SU-DHL-6 (cell line): ENCODE results near the gene EWSR1.

ENCODE experiments used
- H2AFZ ChIP-seq: fragments of 200-600 bp; sonication (generic); 2 replicates; pipeline ENCODE4 v1.6.1; 2014; ENCODE audit warnings: low read depth, mild to moderate bottlenecking, moderate library complexity, mixed read lengths, antibody characterized with exemption, low read length; ENCODE audit not compliant: severe bottlenecking
- H3F3A ChIP-seq: fragments of 200-600 bp; shearing (Covaris generic); 2 replicates; pipeline ENCODE4 v1.6.0; 2016; ENCODE audit warnings: antibody characterized with exemption, mild to moderate bottlenecking; ENCODE audit not compliant: insufficient read depth
- H3K27ac ChIP-seq: fragments of 200-600 bp; sonication (generic); 2 replicates; pipeline ENCODE4 v1.5.1; 2016; ENCODE audit warnings: low read depth, mild to moderate bottlenecking, low read length, moderate library complexity, mixed read lengths
- H3K27me3 ChIP-seq: fragments of 200-600 bp; sonication (generic), shearing (Covaris generic); 2 replicates; pipeline ENCODE4 v1.6.0; 2014; ENCODE audit warnings: mild to moderate bottlenecking, low read length
- H3K36me3 ChIP-seq: fragments of 200-600 bp; sonication (generic); 2 replicates; pipeline ENCODE4 v1.6.1; 2014; ENCODE audit warnings: mild to moderate bottlenecking, low read length, mixed read lengths
- H3K4me2 ChIP-seq: fragments of 300-600, 200-600 bp; shearing (Covaris generic), sonication (generic); 2 replicates; pipeline ENCODE4 v1.6.0; 2014; ENCODE audit warnings: low read length, low read depth, mild to moderate bottlenecking; ENCODE audit not compliant: poor library complexity, severe bottlenecking
- H3K4me3 ChIP-seq: fragments of 200-600 bp; sonication (generic); 2 replicates; pipeline ENCODE4 v1.5.1; 2014; ENCODE audit warnings: antibody characterized with exemption, low read length, mild to moderate bottlenecking, mixed read lengths; ENCODE audit not compliant: insufficient read depth, poor library complexity, severe bottlenecking
- H3K79me2 ChIP-seq: fragments of 200-600 bp; sonication (generic); 2 replicates; pipeline ENCODE4 v1.6.1; 2014; ENCODE audit warnings: mild to moderate bottlenecking, low read length, moderate library complexity; ENCODE audit not compliant: insufficient read depth
- H3K9ac ChIP-seq: fragments of 200-600 bp; sonication (generic); 2 replicates; pipeline ENCODE4 v1.7.0; 2014; ENCODE audit warnings: mild to moderate bottlenecking, low read length
- H3K9me2 ChIP-seq: fragments of 200-600 bp; sonication (generic); replicated peaks from 2 replicates; pipeline ENCODE4 v1.6.1; 2014; ENCODE audit warnings: low read length; ENCODE audit not compliant: insufficient read depth
- H3K9me3 ChIP-seq: fragments of 200-600 bp; sonication (generic); 2 replicates; pipeline ENCODE4 v1.6.1; 2014; ENCODE audit warnings: low read length, mixed read lengths; ENCODE audit not compliant: insufficient read depth
- H4K20me1 ChIP-seq: fragments of 200-600 bp; sonication (generic); 2 replicates; pipeline ENCODE4 v1.6.1; 2014; ENCODE audit warnings: low read depth, mild to moderate bottlenecking, antibody characterized with exemption, low read length, moderate library complexity, mixed read lengths
- EZH2phosphoT487 ChIP-seq: fragments of 200-600 bp; sonication (generic), shearing (Covaris generic); conservative IDR thresholded peaks from 2 replicates; pipeline ENCODE4 v1.6.1; 2018; ENCODE audit warnings: mild to moderate bottlenecking, antibody characterized with exemption, low read length, moderate library complexity, mixed read lengths
- TF ChIP-seq, protein P1 (sequence below): fragments of 200-600 bp; sonication (generic); IDR thresholded peaks from one replicate; pipeline ENCODE4 v1.5.1; 2017; ENCODE audit warnings: antibody characterized with exemption, mild to moderate bottlenecking, low read length, moderate library complexity; ENCODE audit not compliant: insufficient read depth, poor library complexity, severe bottlenecking

EWSR1 gene

DNA sequence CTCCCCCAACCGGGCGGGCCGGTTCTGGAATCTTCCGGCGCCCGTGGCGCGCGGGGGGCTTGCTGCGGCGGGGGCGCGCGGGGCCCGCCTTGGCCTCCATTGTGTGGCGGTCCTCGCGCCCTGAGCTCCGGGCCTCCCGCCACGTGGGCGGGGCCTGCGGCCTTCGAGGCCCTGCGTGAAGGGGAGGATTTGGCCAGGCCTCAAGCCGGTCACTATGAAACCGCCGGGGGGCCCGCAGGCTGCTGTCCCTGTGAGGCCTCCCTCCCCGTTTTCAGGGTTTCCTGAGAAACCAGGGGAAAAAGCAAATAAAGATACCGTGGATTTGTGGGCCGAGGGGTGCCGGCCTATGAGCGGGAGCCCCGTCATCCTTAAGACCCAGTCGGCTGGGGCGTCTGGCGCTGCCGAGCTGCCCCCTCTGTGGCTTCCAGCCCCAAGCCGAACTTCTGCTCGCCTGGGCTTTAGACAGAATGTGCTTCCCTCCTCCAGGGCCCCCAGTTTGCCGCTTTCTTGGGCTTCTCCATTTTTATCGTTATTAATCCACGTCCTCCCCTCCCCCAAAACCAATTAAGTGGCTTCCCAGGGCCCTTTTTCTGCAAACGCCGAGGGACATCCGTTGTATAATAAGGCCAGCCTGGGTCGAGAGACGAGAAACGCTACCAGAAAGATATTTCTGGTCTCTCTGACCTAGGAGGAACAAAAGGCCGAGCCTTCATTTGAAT lies 602 bp downstream of the EWSR1 start:
- peaks cover 41% of the 10 kb centered on the region for H4K20me1 ChIP-seq

DNA sequence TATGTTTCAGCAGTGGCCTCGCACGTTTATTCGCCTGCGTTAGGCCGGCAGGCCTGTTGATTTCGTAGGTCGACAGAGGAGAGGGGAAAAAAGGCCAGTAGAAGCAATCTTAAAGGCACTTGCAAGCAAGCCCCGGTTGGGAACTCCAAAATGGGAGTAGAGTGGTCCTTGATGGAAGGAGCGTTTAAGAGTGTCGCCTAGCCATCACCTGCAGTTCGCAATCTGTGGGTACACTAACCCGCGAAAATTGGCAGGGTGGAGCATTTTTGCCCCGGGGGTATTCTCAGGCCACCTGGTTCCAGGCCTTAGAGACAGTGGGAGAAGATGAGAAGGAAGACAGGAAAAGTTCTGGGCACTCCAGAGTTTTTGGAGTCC lies 1.1 kb downstream of the EWSR1 start:
- H3K27me3 ChIP-seq, result no peaks in the 10 kb centered on the region
- TF ChIP-seq, protein P1, sequence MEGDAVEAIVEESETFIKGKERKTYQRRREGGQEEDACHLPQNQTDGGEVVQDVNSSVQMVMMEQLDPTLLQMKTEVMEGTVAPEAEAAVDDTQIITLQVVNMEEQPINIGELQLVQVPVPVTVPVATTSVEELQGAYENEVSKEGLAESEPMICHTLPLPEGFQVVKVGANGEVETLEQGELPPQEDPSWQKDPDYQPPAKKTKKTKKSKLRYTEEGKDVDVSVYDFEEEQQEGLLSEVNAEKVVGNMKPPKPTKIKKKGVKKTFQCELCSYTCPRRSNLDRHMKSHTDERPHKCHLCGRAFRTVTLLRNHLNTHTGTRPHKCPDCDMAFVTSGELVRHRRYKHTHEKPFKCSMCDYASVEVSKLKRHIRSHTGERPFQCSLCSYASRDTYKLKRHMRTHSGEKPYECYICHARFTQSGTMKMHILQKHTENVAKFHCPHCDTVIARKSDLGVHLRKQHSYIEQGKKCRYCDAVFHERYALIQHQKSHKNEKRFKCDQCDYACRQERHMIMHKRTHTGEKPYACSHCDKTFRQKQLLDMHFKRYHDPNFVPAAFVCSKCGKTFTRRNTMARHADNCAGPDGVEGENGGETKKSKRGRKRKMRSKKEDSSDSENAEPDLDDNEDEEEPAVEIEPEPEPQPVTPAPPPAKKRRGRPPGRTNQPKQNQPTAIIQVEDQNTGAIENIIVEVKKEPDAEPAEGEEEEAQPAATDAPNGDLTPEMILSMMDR, result no peak
- TF ChIP-seq EZH2phosphoT487, result no peak

More for the DNA sequence above, 602 bp downstream of the EWSR1 start:
- Histone ChIP-seq H3K27ac (peak overlapping the region; percentile 81), H3K36me3 (peaks cover 36% of the 10 kb centered on the region; the same call in 1 of the 2 replicates), H3K27me3 (no peaks in the 10 kb centered on the region), H3F3A (no peaks in the 10 kb centered on the region), H2AFZ (peak overlapping the region; percentile 47), H3K9me3 (no peaks in the 10 kb centered on the region), H3K4me2 (peak overlapping the region; percentile 95), H3K9me2 (no peaks in the 10 kb centered on the region), H3K9ac (peak overlapping the region; percentile 98), H3K79me2 (peaks cover 69% of the 10 kb centered on the region), H3K4me3 (peak overlapping the region; percentile 92)
- TF ChIP-seq, protein P1, result no peak
- no peak for TF ChIP-seq EZH2phosphoT487

DNA sequence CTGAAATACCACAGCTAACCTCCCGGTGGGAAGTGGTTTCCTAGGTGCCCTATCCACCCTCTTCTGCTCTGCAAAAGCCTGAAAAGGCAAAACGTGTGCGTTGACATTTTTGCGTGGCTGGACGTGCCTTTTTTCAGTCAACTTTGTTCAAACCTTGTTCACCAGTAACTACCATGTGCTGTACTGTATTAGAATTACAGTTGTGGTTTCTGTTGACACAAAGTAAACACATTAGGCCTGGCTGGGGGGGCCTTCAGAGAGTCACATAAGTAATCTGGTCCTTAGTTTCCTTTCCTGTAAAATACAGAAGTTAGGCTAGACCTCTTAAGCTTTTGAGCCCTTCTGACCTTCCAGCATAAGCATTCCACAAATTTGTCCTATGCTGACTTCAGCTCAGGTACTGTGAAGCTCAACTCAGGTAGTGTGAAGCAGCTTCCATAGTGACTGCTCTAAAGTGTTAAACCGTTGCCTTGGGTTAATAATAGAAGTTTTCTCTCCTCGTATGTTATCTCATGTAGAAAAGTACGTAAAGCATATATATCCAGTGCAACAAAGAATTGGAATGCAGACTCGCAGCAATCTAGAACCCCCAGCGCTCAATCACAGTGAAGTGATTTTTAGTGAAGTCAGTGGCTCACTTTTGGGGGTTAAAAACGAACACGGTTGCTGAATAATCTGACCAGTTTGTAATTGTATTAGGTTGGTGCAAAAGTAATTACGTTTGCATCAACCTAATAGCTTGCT lies 1.8 kb downstream of the EWSR1 start:
- Histone ChIP-seq H3F3A (peaks cover 5% of the 10 kb centered on the region; the same call in 1 of the 2 replicates), H3K36me3 (peaks cover 48% of the 10 kb centered on the region), H3K27ac (peak overlapping the region; percentile 81), H3K9me2 (no peaks in the 10 kb centered on the region), H4K20me1 (peaks cover 53% of the 10 kb centered on the region), H3K79me2 (peaks cover 81% of the 10 kb centered on the region), H3K9me3 (no peaks in the 10 kb centered on the region), H3K4me2 (peak overlapping the region; percentile 95), H3K9ac (peak overlapping the region; percentile 98), H3K27me3 (no peaks in the 10 kb centered on the region), H2AFZ (no peak overlapping the region), H3K4me3 (peak overlapping the region; percentile 92)
- TF ChIP-seq, protein P1, result no peak
- no peak for TF ChIP-seq EZH2phosphoT487

More for the DNA sequence above, 1.1 kb downstream of the EWSR1 start:
- Histone ChIP-seq H3K9me2 (no peaks in the 10 kb centered on the region), H4K20me1 (peaks cover 46% of the 10 kb centered on the region), H2AFZ (no peak overlapping the region), H3F3A (0 out of 2 replicates have a peak, but pooled peaks cover under 1% of the 10 kb centered on the region), H3K36me3 (peaks cover 42% of the 10 kb centered on the region), H3K27ac (peak overlapping the region; percentile 81), H3K4me2 (peak overlapping the region; percentile 95), H3K9me3 (no peaks in the 10 kb centered on the region), H3K4me3 (peak overlapping the region; percentile 92), H3K9ac (peak overlapping the region; percentile 98), H3K79me2 (peaks cover 75% of the 10 kb centered on the region)
